ENCODE measurements around the gene PXDC1. TPM values are rescaled to one million over a fixed set of nuclear protein-coding genes. Genes with fewer than 3 reads are reported as not detected.

Gene PXDC1
- total RNA-seq, 1 experiment from 2014 or later: 42.9 TPM

DNA sequence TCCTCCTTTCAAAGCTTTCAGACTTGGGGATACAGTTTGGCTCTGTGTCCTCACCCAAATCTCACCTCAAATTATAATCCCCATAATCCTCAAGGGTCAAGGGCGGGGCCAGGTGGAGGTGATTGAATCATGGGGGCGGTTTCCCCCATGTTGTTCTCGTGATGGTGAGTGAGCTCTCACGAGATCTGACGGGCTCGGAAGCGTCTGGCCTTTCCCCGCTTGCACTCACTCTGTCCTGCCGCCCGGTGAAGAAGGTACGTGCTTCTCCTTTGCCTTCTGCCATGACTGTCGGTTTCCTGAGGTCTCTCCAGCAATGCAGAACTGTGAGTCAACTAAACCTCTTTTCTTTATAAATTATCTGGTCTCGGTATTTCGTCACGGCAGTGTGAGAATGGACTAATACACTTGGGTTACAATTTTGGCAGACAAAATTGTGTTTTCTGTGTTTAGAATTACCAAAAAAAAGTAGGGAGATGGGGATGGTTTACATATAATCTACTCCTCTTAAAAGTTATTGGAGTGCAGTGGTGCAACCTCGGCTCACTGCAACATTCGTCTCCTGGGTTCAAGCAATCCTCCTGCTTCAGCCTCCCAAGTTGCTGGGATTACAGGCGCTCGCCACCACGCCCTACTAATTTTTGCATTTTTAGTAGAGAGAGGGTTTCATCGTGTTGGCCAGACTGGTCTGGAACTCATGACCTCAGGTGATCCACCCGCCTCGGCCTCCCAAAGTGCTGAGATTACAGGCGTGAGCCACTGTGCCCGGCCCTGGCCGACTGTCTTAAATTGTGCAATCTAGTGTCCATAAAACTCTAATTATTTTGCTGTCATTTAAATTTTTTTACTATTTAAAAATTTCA is 33.6 kb upstream of the PXDC1 start:
- H3K36me3 ChIP-seq (ENCODE audit: control insufficient read depth, insufficient read depth, low read length): no peaks in the 10 kb centered on the region
- Mint-ChIP-seq H3K36me3 (ENCODE audit: insufficient read depth, unreplicated experiment) (no peaks in the 10 kb centered on the region), H3K27ac (ENCODE audit: unreplicated experiment) (no peak overlapping the region), H3K27me3 (ENCODE audit: insufficient read depth, unreplicated experiment) (no peaks in the 10 kb centered on the region), H3K4me1 (ENCODE audit: low read depth, unreplicated experiment) (peaks cover 7% of the 10 kb centered on the region), H3K9me3 (ENCODE audit: unreplicated experiment) (no peaks in the 10 kb centered on the region), H3K4me3 (ENCODE audit: unreplicated experiment) (no peak overlapping the region)
- DNase-seq: no peak
- ChIA-PET POLR2A (interaction anchor here (0.7 kb wide), 1 partner anchor 34 kb away, joined by 5 read pairs; no protein-coding TSS in a partner anchor), CTCF (no interaction called here)
- no peak overlapping the region for H3K4me3 ChIP-seq (ENCODE audit: low read depth, low read length)
- TF ChIP-seq, protein P1, sequence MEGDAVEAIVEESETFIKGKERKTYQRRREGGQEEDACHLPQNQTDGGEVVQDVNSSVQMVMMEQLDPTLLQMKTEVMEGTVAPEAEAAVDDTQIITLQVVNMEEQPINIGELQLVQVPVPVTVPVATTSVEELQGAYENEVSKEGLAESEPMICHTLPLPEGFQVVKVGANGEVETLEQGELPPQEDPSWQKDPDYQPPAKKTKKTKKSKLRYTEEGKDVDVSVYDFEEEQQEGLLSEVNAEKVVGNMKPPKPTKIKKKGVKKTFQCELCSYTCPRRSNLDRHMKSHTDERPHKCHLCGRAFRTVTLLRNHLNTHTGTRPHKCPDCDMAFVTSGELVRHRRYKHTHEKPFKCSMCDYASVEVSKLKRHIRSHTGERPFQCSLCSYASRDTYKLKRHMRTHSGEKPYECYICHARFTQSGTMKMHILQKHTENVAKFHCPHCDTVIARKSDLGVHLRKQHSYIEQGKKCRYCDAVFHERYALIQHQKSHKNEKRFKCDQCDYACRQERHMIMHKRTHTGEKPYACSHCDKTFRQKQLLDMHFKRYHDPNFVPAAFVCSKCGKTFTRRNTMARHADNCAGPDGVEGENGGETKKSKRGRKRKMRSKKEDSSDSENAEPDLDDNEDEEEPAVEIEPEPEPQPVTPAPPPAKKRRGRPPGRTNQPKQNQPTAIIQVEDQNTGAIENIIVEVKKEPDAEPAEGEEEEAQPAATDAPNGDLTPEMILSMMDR (IDR thresholded peaks at IDR 0.05; ENCODE audit: insufficient read depth in 1 of 2, low read depth in 1 of 2, low read length in 1 of 2, severe bottlenecking in 1 of 2, unreplicated experiment in 1 of 2): no peak
- intact Hi-C loops (cut with micrococcal nuclease; ENCODE audit: unreplicated experiment): no loop called here
- peaks cover 28% of the 10 kb centered on the region for H3K4me1 ChIP-seq
- no peaks in the 10 kb centered on the region for H3K27me3 ChIP-seq (replicated peaks; ENCODE audit: control insufficient read depth, insufficient read depth, low read length)
- no peaks in the 10 kb centered on the region for H3K9me3 ChIP-seq
- BruUV-seq (replicated peaks): no TSS peak

DNA sequence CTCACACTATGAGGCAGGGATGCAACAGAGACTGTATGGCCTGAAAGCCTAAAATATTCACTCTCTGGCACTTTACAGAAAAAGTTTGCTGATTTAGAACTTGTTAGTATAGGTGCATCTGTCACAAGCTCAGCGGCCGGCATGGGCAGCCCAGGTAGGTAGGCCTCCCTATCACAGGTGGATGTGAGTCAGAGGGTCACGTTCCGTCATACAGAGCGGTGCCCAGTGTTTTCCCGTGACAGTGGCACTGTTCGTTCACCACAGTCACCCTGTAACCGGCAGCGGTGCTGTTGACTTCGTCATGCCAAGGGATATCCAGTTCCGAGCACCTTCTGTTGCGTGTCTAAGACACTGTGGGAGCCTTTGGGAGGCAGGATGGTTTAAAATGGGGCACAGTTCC is 32.9 kb upstream of the PXDC1 start:
- intact Hi-C loops (cut with micrococcal nuclease; ENCODE audit: unreplicated experiment): no loop called here
- no TSS peak for BruUV-seq (replicated peaks)
- POLR2A ChIA-PET: interaction anchor here (0.7 kb wide), 1 partner anchor 35 kb away, joined by 5 read pairs; no protein-coding TSS in a partner anchor

More for the DNA sequence above, 32.9 kb upstream of the PXDC1 start:
- TF ChIP-seq, protein P1 (IDR thresholded peaks at IDR 0.05; ENCODE audit: insufficient read depth in 1 of 2, low read depth in 1 of 2, low read length in 1 of 2, severe bottlenecking in 1 of 2, unreplicated experiment in 1 of 2): no peak
- Histone ChIP-seq H3K36me3 (ENCODE audit: control insufficient read depth, insufficient read depth, low read length) (no peaks in the 10 kb centered on the region), H3K27me3 (replicated peaks; ENCODE audit: control insufficient read depth, insufficient read depth, low read length) (no peaks in the 10 kb centered on the region), H3K4me1 (peaks cover 21% of the 10 kb centered on the region), H3K4me3 (ENCODE audit: low read depth, low read length) (no peak overlapping the region), H3K9me3 (no peaks in the 10 kb centered on the region)
- Mint-ChIP-seq H3K9me3 (ENCODE audit: unreplicated experiment) (no peaks in the 10 kb centered on the region), H3K4me3 (ENCODE audit: unreplicated experiment) (no peak overlapping the region), H3K27me3 (ENCODE audit: insufficient read depth, unreplicated experiment) (no peaks in the 10 kb centered on the region), H3K4me1 (ENCODE audit: low read depth, unreplicated experiment) (peaks cover 7% of the 10 kb centered on the region), H3K27ac (ENCODE audit: unreplicated experiment) (no peak overlapping the region), H3K36me3 (ENCODE audit: insufficient read depth, unreplicated experiment) (no peaks in the 10 kb centered on the region)
- no peak for DNase-seq
- CTCF ChIA-PET: no interaction called here
